BLaER1 (cell line): ENCODE data around the gene SLC8A3.

Experiments used
- H3K27ac ChIP-seq: shearing (Covaris generic); formaldehyde crosslinking; 2 replicates; pipeline ENCODE4 v1.8.1; 2022
- H3K27me3 ChIP-seq: shearing (Covaris generic); formaldehyde crosslinking; 2 replicates; pipeline ENCODE4 v1.8.1; 2022
- H3K36me3 ChIP-seq: shearing (Covaris generic); formaldehyde crosslinking; 2 replicates; pipeline ENCODE4 v1.8.1; 2022
- H3K4me1 ChIP-seq: shearing (Covaris generic); formaldehyde crosslinking; 2 replicates; pipeline ENCODE4 v1.8.1; 2022
- H3K4me2 ChIP-seq: shearing (Covaris generic); formaldehyde crosslinking; 2 replicates; pipeline ENCODE4 v1.8.1; 2022
- H3K4me3 ChIP-seq: shearing (Covaris generic); formaldehyde crosslinking; 2 replicates; pipeline ENCODE4 v1.8.1; 2022
- H3K9ac ChIP-seq: shearing (Covaris generic); formaldehyde crosslinking; 2 replicates; pipeline ENCODE4 v1.8.1; 2022
- H3K9me3 ChIP-seq: shearing (Covaris generic); formaldehyde crosslinking; 2 replicates; pipeline ENCODE4 v1.8.1; 2022
- H4K20me1 ChIP-seq: shearing (Covaris generic); formaldehyde crosslinking; 2 replicates; pipeline ENCODE4 v1.8.1; 2022
- Cebpa-rat ChIP-seq: shearing (Covaris generic); IDR thresholded peaks from 2 replicates; pipeline ENCODE4 v1.8.1; 2022

Gene SLC8A3

DNA sequence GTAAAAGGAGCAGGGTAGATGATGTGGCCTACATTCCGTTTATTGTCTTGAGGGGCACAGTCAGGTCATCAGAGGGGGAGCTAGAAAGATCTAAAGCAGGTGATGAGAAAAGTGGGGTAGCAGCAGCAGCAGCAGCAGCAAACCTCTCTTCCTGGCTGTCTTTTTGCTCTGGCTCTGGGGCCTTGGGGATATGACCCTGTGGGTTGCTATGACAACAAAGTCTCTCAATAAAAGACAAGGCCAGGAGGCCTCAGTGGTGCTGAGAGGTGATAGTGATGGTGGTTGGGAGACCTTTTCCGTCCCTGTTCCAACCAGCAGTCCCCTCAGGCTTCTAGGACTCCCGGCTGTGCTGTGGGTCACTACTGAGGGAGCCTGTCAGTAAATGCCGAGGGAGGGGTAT lies 138.6 kb downstream of the SLC8A3 start:
- Histone ChIP-seq H3K9ac (no peak overlapping the region), H4K20me1 (peaks cover 6% of the 10 kb centered on the region; the same call in 1 of the 2 replicates), H3K4me3 (no peak overlapping the region), H3K27me3 (no peaks in the 10 kb centered on the region), H3K36me3 (no peaks in the 10 kb centered on the region), H3K4me2 (no peak overlapping the region), H3K27ac (no peak overlapping the region), H3K9me3 (no peaks in the 10 kb centered on the region), H3K4me1 (no peaks in the 10 kb centered on the region)
- no peak for TF ChIP-seq Cebpa-rat

DNA sequence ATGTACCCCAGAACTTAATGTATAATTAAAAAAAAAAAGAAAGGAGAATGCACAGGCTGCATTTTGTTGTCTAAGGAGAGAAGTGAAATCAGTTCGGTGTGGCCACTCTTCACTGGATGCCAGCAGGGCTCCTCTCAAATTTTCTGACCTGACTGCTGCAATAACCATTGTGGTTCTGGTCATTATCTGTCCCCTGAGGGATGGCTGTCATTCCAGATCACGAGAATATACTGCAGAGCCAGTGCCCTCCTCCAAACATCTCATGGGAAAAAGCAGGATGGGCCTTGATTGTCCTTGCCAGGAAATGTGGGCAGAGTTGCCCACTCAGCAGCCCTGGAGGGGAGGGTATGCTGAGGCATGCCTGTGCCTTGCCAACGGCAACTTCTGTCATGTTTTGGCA lies 139.1 kb downstream of the SLC8A3 start:
- no peak overlapping the region for H3K4me3 ChIP-seq

DNA sequence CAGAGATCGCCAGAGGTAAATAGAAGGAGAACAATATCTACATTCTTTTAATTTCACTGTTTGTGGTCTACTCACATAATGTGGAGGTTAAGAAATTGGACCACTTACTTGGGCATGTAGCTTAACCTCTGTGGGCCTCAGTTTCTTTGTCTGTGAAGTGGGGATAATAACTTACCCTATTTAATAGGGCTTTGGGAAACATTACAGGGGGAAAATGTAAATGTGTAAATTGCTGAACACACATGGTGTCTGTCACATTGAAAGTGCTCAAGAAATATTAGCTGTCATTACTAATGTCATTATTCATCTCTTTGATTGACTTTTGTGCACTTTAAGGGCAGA lies 140.5 kb downstream of the SLC8A3 start:
- Histone ChIP-seq H3K4me2 (no peak overlapping the region), H3K36me3 (no peaks in the 10 kb centered on the region), H3K4me1 (no peaks in the 10 kb centered on the region), H3K27ac (no peak overlapping the region), H4K20me1 (no peaks in the 10 kb centered on the region), H3K9ac (no peak overlapping the region), H3K9me3 (no peaks in the 10 kb centered on the region), H3K27me3 (no peaks in the 10 kb centered on the region), H3K4me3 (no peak overlapping the region)
- TF ChIP-seq Cebpa-rat, result no peak

More for the DNA sequence above, 139.1 kb downstream of the SLC8A3 start:
- no peaks in the 10 kb centered on the region for H3K4me1 ChIP-seq
- peaks cover 6% of the 10 kb centered on the region; the same call in 1 of the 2 replicates for H4K20me1 ChIP-seq
- H3K9me3 ChIP-seq, result no peaks in the 10 kb centered on the region
- no peaks in the 10 kb centered on the region for H3K27me3 ChIP-seq
- H3K27ac ChIP-seq, result no peak overlapping the region
- H3K4me2 ChIP-seq, result no peak overlapping the region
- no peak for TF ChIP-seq Cebpa-rat
- no peaks in the 10 kb centered on the region for H3K36me3 ChIP-seq
- no peak overlapping the region for H3K9ac ChIP-seq

DNA sequence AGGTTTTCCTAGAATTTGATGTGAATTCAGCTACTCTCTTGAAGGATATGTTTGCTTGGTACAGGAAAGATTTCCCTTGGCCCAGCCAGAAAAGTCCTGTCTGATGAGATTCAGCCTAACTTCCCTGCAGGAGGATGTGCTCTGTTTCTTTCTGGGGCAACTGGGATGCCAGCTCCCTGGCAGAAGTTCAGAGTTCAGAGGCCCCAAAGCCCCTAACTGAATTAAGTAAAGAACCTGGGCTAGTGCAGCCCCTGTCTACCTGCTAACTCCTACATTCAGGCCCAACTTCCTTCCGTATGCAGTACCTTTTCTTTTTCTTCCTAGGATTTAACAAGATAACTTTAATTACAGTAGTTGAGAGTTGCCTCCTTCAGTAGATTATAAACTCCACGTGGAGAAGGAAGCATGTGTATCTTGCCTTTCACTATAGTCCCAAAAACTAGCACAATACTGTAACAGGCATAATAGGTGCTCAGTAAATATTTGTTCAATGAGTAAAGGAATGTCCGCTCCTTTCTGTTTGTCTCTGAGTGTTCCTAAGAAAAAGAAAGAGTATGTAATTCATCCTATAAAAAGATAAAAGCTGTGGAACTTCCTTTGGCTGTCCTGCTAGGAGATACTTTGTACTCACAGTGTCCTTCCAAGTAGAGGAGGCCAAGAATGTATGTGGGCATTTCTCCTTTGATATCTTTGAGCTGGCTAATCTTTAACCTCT lies 141.0 kb downstream of the SLC8A3 start:
- no peak overlapping the region for H3K27ac ChIP-seq

DNA sequence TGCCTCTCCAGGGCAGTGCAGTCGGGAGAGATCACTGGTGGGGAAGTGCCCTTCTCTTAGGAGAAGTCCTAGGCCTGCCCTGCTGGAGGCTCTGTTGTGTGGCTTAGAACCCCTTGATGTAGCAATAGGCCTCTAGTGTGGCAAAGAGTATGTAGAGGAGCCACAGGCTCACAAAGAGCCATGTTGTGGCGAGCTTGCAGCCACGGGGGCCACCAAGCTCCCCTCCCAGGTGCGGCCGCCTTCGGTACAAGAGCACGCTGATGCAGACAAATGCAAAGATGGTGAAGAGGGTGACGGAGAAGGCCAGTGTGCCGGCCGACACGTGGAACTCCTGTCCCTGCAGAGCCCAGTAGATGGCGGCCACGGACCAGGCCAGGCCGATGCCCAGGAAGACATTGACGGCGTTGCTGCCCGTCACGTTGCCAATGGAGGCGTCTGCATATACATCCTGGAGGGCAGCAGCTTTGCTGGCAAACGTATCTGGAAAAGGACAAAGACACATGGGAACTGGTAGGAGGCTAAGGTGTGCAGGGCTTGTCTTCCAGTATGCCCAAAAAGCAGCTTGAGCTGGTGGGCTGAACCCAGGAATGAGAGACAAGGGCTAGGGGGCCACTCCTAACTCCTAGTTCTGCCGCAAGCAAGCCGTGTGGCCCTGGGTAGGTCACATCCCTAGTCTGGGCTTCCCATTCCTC lies 142.8 kb downstream of the SLC8A3 start:
- Histone ChIP-seq H3K4me1 (no peaks in the 10 kb centered on the region), H3K4me3 (no peak overlapping the region), H4K20me1 (no peaks in the 10 kb centered on the region), H3K9ac (no peak overlapping the region), H3K36me3 (no peaks in the 10 kb centered on the region), H3K27me3 (no peaks in the 10 kb centered on the region), H3K9me3 (no peaks in the 10 kb centered on the region), H3K27ac (no peak overlapping the region), H3K4me2 (no peak overlapping the region)
- no peak for TF ChIP-seq Cebpa-rat

More for the DNA sequence above, 141.0 kb downstream of the SLC8A3 start:
- Histone ChIP-seq H3K4me1 (no peaks in the 10 kb centered on the region), H3K4me2 (no peak overlapping the region), H3K36me3 (no peaks in the 10 kb centered on the region), H3K4me3 (no peak overlapping the region), H4K20me1 (no peaks in the 10 kb centered on the region), H3K9me3 (no peaks in the 10 kb centered on the region), H3K9ac (no peak overlapping the region), H3K27me3 (no peaks in the 10 kb centered on the region)
- TF ChIP-seq Cebpa-rat, result no peak

DNA sequence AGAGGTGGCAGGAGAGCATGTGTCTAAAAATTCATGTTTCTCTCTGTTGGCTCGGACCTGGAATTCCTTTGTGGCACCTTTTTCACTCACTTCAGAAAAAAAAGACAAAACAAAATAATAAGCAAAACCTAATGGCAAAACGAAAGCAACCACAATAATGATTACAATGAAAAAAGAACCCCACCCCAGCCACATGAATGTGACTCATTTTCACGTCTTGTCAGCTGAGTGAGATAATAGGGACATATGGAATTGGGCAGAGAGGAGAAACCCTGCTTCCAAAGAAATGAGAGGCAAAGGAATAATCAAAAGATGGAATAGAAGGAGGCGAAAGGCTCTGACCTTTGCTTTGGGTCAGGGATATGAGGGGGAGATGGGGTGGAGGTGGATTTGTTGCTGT lies 143.4 kb downstream of the SLC8A3 start:
- no peaks in the 10 kb centered on the region for H3K4me1 ChIP-seq
- H3K4me3 ChIP-seq, result no peak overlapping the region
- H3K4me2 ChIP-seq, result no peak overlapping the region
- H4K20me1 ChIP-seq, result no peaks in the 10 kb centered on the region
- no peaks in the 10 kb centered on the region for H3K27me3 ChIP-seq
- no peaks in the 10 kb centered on the region for H3K36me3 ChIP-seq
- no peak for TF ChIP-seq Cebpa-rat
- no peaks in the 10 kb centered on the region for H3K9me3 ChIP-seq
- no peak overlapping the region for H3K27ac ChIP-seq
- H3K9ac ChIP-seq, result no peak overlapping the region

DNA sequence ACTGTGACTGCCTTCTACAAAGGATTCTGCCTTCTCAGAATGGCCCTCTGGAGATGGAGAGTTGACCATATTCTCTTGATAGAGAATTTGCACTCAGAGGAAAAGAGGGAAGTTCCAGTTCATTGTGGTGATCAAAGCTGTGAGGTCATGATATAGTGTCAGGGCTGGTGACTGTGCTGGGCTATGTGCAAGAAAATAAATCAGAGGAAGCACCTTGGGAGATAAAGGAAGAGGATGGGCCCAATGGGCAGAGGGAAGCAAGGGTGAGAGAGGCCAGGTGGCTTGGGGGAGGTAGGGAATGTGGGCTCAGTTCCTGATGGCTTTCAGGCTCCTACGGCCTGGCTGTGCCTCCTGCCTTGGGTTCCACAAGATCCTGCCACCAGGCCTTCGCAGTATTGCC lies 145.8 kb downstream of the SLC8A3 start:
- Histone ChIP-seq H3K27ac (no peak overlapping the region), H3K4me2 (no peak overlapping the region), H3K9me3 (no peaks in the 10 kb centered on the region), H3K4me1 (no peaks in the 10 kb centered on the region), H3K36me3 (no peaks in the 10 kb centered on the region), H4K20me1 (no peaks in the 10 kb centered on the region), H3K4me3 (no peak overlapping the region), H3K9ac (no peak overlapping the region), H3K27me3 (no peaks in the 10 kb centered on the region)
- TF ChIP-seq Cebpa-rat, result no peak

DNA sequence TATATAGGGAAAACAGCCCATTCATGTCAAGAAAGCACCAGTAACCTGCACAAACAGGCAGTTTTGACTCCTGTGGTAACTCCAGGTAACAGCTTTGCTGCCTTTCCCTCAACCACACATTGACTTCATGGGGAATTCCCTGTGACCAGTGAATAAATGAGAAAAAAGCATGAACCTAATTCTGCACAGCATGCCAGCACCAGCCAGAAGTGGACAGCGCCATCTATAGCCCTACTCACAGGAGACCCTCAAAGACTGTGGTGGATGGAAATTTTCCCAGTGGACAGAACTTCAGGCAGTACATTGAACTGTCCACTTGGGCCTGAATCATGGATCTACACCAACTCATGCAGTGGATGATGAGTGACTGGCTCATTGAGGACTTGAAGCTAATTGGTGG lies 152.1 kb downstream of the SLC8A3 start:
- Histone ChIP-seq H4K20me1 (no peaks in the 10 kb centered on the region), H3K9ac (no peak overlapping the region), H3K9me3 (no peaks in the 10 kb centered on the region), H3K36me3 (no peaks in the 10 kb centered on the region), H3K4me1 (no peaks in the 10 kb centered on the region), H3K27me3 (no peaks in the 10 kb centered on the region), H3K27ac (no peak overlapping the region), H3K4me2 (no peak overlapping the region), H3K4me3 (no peak overlapping the region)
- no peak for TF ChIP-seq Cebpa-rat

DNA sequence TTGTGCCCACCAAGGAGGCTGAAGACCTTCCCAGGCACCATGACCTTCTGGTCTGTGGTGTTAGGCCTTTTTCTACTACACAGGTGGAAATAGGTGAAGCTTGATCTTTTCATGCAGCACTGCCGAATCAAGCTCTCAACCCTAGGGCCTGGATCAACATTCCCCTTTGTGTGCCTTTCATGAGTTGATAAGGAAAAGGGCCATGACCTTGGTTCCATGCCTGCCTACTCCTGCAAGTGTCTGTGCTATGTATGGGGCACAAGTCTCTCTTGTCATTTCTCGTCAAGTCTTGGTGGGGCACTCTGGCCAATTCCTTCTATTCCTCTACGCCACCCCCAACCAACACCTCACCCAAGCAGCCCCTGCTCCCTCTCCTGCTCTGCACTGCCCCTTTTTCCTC lies 154.5 kb downstream of the SLC8A3 start:
- no peak for TF ChIP-seq Cebpa-rat
- Histone ChIP-seq H4K20me1 (no peaks in the 10 kb centered on the region), H3K27ac (no peak overlapping the region), H3K9me3 (no peaks in the 10 kb centered on the region), H3K4me1 (no peaks in the 10 kb centered on the region), H3K36me3 (no peaks in the 10 kb centered on the region), H3K4me3 (no peak overlapping the region), H3K4me2 (no peak overlapping the region), H3K9ac (no peak overlapping the region), H3K27me3 (no peaks in the 10 kb centered on the region)

DNA sequence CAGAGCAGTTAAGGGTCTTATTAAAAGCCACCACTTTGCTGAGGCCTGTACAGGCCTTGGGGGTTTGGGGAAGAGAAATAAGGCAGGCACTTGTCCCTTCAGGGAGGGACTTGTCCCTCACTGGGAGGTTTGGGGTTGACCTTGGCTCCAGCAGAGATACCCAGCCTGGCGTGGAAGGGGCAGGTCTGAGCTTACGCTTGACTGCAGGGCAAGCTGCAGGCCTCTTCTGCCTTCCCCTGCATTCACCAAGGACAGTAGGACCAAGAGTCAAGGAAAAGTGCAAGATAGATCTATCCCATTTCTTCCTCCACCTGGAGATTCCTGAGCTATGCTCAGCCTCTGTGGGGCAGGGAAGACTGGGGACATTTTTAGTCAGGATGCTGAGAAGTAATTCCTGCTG lies 155.2 kb downstream of the SLC8A3 start:
- Histone ChIP-seq H4K20me1 (no peaks in the 10 kb centered on the region), H3K9ac (no peak overlapping the region), H3K9me3 (no peaks in the 10 kb centered on the region), H3K4me3 (no peak overlapping the region), H3K4me1 (no peaks in the 10 kb centered on the region), H3K36me3 (no peaks in the 10 kb centered on the region), H3K27me3 (no peaks in the 10 kb centered on the region), H3K4me2 (no peak overlapping the region), H3K27ac (no peak overlapping the region)
- TF ChIP-seq Cebpa-rat, result no peak
